Naive thymus-derived CD8-positive, alpha-beta T cell (primary cell): Measurements from ENCODE around the gene GRIN1. TPM values are rescaled to one million over a fixed set of nuclear protein-coding genes. Genes with fewer than 3 reads are reported as not detected.

Experiments
- ATAC-seq, 2 donors: fragments of 150-1000 bp; cut with Tn5 transposase in 1 of 2; sonication (Bioruptor Pico), chemical (Tn5 transposase) in 1 of 2; 1 replicate in 1 of 2; 2 replicates in 1 of 2; pipeline ENCODE4 v1.10.0; 2021; ENCODE audit warnings: mild to moderate bottlenecking in 2 of 2, moderate library complexity in 2 of 2
- POLR2A ChIA-PET: fragments of 350-600 bp; sonication (Branson Sonifier 250); formaldehyde crosslinking; loops from one replicate; lab custom pipeline; 2021; ENCODE audit warnings: antibody characterized with exemption; lab: Charles Lee
- DNase-seq, 10 donors: peaks; one replicate each; pipeline versions ENCODE4 v3.0.0 to v3.0.0-alpha.2; 2020 to 2022
- H3K27ac Mint-ChIP-seq, 10 donors: one replicate each; pipeline ENCODE4 v1.8.0; 2020 to 2022; ENCODE audit warnings: mild to moderate bottlenecking in 10 of 10, mixed read lengths in 10 of 10, moderate library complexity in 4 of 10, inconsistent platforms in 1 of 10
- H3K27me3 Mint-ChIP-seq, 5 donors: one replicate each; pipeline ENCODE4 v1.8.0; 2021 to 2022; ENCODE audit warnings: mixed read lengths in 5 of 5
- H3K36me3 Mint-ChIP-seq, 3 donors: one replicate each; pipeline ENCODE4 v1.8.0; 2020 to 2022; ENCODE audit warnings: mixed read lengths in 3 of 3, mild to moderate bottlenecking in 2 of 3, inconsistent platforms in 1 of 3
- H3K4me1 Mint-ChIP-seq, 4 donors: one replicate each; pipeline ENCODE4 v1.8.0; 2021 to 2022; ENCODE audit warnings: mixed read lengths in 4 of 4
- H3K4me3 Mint-ChIP-seq, 10 donors: one replicate each; pipeline ENCODE4 v1.8.0; 2020 to 2022; ENCODE audit warnings: mild to moderate bottlenecking in 10 of 10, mixed read lengths in 10 of 10, moderate library complexity in 6 of 10, inconsistent platforms in 1 of 10
- H3K9me3 Mint-ChIP-seq, 9 donors: one replicate each; pipeline ENCODE4 v1.8.0; 2020 to 2022; ENCODE audit warnings: mixed read lengths in 9 of 9, mild to moderate bottlenecking in 3 of 9, inconsistent platforms in 1 of 9, moderate library complexity in 1 of 9
- polyA plus RNA-seq, 3 donors: library from polyadenylated mRNA; unstranded; fragments of 300-500 nt; fragmentation: Illumina TruSeq; gene quantifications; one replicate each; pipeline ENCODE4 v1.2.3, GENCODE V29; 2021
- total RNA-seq, 8 experiments: library from RNA in 2 of 8; stranded (reverse) in 2 of 8; gene quantifications; one replicate each; pipeline ENCODE4 v1.2.3 and lab custom pipeline; 2021 to 2026

Gene GRIN1
- total and polyA plus RNA-seq, 5 experiments from 2014 or later: not detected

DNA sequence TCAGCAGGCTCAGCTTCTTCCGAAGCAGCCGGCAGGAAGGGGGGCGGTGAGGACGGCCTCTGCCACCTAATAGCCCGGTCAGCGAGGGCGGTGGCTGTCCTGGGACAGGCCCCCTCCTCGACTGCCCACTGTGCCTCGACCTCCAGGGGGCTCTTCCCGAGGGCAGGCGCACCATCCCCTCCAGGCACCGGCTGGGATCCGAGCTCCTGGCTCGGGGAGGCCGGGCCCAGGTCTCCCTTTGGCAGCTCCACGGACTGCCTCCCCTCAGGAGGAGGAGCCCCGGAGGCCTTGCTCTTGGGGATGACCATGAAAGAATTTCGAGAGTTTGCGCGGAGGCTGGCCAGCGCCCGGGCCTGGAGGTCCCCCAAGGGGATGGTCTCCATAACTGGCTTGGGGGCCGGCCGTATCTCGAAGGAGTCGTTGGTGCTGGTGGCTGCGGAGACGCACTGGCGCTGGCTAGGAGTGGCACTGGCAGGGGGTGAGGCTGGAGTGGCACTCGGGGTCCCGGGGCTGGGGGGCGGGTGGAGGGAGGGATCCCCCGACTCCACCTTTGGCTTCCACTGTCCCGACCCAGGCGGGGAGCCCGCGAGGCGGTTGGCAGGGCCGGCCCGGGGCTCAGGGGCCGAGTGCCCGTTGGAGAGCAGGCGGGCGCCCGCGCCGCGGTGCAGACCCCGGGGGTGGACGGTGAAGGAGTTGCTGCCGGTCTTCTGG lies 60.6 kb downstream of the GRIN1 start:
- peaks cover 7 to 36% (median 20%) of the 10 kb centered on the region in 4 donors for H3K4me1 Mint-ChIP-seq
- POLR2A ChIA-PET: interaction anchor here (0.5 to 11.7 kb wide), 5 partner anchors 9 to 70 kb away, joined by 3 to 135 read pairs (median 5); partner anchors contain the start of genes ANAPC2, RNF208, SSNA1 and TUBB4B
- H3K27ac Mint-ChIP-seq: peak overlapping the region in 2 of 10 donors; percentile 59 to 86

DNA sequence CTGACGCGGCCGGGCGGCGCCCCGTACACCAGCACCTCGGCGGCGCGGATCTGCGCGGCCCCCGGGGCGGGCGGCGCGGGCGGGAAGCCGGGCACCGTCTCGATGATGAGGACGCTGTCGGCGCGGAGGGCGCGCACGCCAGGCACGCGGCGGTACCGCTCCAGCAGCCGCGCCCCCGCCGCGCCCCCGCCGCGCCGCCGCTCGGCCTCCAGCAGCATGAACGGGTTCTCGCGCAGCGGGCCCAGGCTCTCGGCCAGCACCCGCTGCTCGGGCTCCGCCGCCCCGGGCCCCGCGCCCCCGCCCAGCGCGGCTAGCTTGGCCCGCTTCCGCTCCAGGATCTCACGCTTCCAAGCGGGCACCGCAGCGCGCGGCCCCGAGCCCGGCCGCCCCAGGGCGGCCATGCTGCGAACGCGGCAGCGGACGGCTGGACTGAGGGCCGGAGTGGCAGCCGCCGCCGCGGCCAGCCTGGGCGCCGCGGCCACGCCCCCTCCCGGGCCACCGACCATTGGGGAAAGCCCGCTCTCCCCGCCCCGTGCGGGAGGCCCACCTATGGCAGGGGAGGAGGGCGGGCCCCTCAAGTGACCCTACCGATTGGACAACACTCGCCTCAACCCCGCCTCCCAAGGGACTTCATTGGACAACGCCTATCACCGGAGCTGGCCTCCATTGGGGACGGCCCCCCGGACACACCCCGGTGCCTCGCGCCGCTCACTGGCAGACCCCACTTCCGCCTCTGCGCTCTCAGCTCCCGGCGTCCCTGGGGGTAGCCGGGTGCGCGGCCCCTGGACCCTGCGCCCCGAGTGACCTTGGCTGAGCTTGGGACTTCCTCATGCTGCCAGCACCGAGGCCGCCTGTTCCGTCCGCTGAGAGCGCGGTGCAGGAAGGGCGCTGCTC lies 61.6 kb downstream of the GRIN1 start, which contains the start of gene TPRN:
Gene TPRN (minus strand): TSS at position 431 of the 894 bp plus-strand sequence. CDS start 30 bp downstream, at position 401.
- Mint-ChIP-seq H3K4me1 (peaks cover 9 to 39% (median 22%) of the 10 kb centered on the region in 4 donors), H3K27me3 (no peaks in the 10 kb centered on the region), H3K4me3 (peak within 1 kb of the TSS; percentile 76 to 92 (median 85)), H3K27ac (peak within 1 kb of the TSS; percentile 48 to 90 (median 80)), H3K36me3 (no peaks in the 10 kb centered on the region), H3K9me3 (no peaks in the 10 kb centered on the region)
- DNase-seq (peak; percentile 94 to 99 (median 98)), ATAC-seq (peak; percentile 93 to 95)
- POLR2A ChIA-PET: interaction anchor here (0.6 to 11.7 kb wide), 18 partner anchors 10 to 1184 kb away, joined by 3 to 135 read pairs (median 4); partner anchors contain the start of genes ANAPC2, CYSRT1, GRIN1 and MAN1B1

More for the DNA sequence above, 60.6 kb downstream of the GRIN1 start:
- ATAC-seq (no peak), DNase-seq (no peak)
- H3K9me3 Mint-ChIP-seq: no peaks in the 10 kb centered on the region
- H3K36me3 Mint-ChIP-seq: no peaks in the 10 kb centered on the region
- peak overlapping the region; percentile 60 to 86 (median 78) for H3K4me3 Mint-ChIP-seq
- no peaks in the 10 kb centered on the region for H3K27me3 Mint-ChIP-seq

DNA sequence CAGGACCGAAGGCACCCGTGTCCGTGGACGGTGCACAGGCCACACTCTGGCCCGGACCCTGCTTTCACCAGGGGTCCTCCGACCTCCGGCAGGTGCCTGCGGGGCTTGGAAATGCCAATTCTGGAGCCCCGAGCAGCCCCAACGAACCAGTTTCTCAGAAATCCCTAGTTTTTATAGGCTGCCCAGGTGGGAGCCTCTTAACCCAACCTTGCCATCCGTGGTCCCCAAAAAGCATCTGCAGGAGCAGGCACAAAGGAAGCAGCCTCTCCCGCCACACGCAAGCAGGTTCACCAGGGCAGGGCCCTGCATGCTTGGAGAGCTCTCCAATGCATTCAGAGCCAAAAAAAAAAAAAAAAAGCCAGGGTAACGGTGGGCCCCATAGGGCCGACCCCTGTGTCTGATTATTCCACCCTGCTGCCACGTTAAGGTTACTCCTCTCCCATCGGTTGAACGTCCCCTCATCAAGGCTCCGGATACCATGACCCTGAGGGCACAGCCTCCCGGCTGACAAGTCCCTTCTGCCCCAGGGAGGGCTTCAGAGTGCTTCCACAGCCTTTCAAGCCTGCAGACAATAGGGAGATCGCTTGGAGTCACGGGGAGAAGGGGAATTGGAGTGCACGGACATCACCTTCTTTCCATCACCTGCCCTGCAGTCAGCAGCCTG lies 62.4 kb downstream of the GRIN1 start:
- Mint-ChIP-seq H3K4me1 (peaks cover 10 to 45% (median 29%) of the 10 kb centered on the region in 4 donors), H3K9me3 (no peaks in the 10 kb centered on the region), H3K27ac (peak overlapping the region; percentile 48 to 90 (median 80)), H3K4me3 (peak overlapping the region; percentile 76 to 92 (median 85)), H3K27me3 (no peaks in the 10 kb centered on the region), H3K36me3 (no peaks in the 10 kb centered on the region)
- DNase-seq (no peak), ATAC-seq (no peak)
- POLR2A ChIA-PET: interaction anchor here (0.6 to 11.7 kb wide), 19 partner anchors 11 to 1185 kb away, joined by 3 to 135 read pairs (median 4); partner anchors contain the start of genes ANAPC2, CYSRT1, GRIN1 and MAN1B1

DNA sequence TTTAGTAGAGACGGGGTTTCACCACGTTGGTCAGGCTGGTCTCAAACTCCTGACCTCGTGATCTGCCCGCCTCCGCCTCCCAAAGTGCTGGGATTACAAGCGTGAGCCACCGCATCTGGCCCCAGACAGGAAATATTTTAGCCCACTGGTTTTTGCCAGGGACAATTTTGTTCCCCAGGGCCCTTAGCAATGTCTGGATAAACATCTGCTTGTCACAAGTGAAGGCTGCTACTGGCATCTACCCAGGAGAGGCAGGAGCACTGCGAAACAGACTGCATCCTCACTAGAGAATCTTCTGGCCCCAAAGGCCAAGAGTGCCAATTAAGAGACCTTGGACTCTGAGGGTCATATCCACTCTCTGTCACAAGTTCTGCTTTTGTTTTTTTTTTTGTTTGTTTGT lies 64.0 kb downstream of the GRIN1 start:
- Mint-ChIP-seq H3K27ac (no peak overlapping the region), H3K9me3 (no peaks in the 10 kb centered on the region), H3K4me3 (peak overlapping the region in 4 of 10 donors; percentile 4 to 54 (median 32)), H3K27me3 (no peaks in the 10 kb centered on the region), H3K4me1 (peaks cover 22 to 59% (median 43%) of the 10 kb centered on the region in 4 donors), H3K36me3 (peaks cover 0 to 9% (median 0%) of the 10 kb centered on the region in 3 donors)
- DNase-seq: no peak
- no peak for ATAC-seq
- POLR2A ChIA-PET: interaction anchor here (0.7 to 11.7 kb wide), 6 partner anchors 12 to 156 kb away, joined by 3 to 135 read pairs (median 7); partner anchors contain the start of genes ANAPC2, CYSRT1, MAN1B1 and RNF208

DNA sequence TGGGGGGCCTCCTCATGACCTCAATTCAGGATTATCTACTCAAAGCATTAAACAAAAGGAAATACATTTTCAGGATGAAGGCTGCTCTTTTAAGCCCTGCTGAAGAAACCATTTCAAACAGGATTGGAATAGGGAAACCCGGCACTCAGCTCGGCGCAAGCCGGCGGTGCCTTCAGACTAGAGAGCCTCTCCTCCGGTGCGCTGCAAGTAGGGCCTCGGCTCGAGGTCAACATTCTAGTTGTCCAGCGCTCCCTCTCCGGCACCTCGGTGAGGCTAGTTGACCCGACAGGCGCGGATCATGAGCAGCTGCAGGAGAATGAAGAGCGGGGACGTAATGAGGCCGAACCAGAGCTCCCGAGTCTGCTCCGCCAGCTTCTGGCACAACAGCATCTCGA lies 65.8 kb downstream of the GRIN1 start:
- peak overlapping the region; percentile 86 to 95 (median 92) for H3K4me3 Mint-ChIP-seq
- peaks cover 22 to 57% (median 47%) of the 10 kb centered on the region in 4 donors for H3K4me1 Mint-ChIP-seq
- no peak for DNase-seq
- H3K27me3 Mint-ChIP-seq: no peaks in the 10 kb centered on the region
- POLR2A ChIA-PET: interaction anchor here (0.6 to 11.7 kb wide), 7 partner anchors 14 to 320 kb away, joined by 3 to 135 read pairs (median 5); partner anchors contain the start of genes ANAPC2, CYSRT1, MAN1B1 and RNF208
- no peaks in the 10 kb centered on the region for H3K9me3 Mint-ChIP-seq
- ATAC-seq: no peak
- peaks cover 0 to 14% (median 0%) of the 10 kb centered on the region in 3 donors for H3K36me3 Mint-ChIP-seq
- peak overlapping the region; percentile 75 to 97 (median 94) for H3K27ac Mint-ChIP-seq

DNA sequence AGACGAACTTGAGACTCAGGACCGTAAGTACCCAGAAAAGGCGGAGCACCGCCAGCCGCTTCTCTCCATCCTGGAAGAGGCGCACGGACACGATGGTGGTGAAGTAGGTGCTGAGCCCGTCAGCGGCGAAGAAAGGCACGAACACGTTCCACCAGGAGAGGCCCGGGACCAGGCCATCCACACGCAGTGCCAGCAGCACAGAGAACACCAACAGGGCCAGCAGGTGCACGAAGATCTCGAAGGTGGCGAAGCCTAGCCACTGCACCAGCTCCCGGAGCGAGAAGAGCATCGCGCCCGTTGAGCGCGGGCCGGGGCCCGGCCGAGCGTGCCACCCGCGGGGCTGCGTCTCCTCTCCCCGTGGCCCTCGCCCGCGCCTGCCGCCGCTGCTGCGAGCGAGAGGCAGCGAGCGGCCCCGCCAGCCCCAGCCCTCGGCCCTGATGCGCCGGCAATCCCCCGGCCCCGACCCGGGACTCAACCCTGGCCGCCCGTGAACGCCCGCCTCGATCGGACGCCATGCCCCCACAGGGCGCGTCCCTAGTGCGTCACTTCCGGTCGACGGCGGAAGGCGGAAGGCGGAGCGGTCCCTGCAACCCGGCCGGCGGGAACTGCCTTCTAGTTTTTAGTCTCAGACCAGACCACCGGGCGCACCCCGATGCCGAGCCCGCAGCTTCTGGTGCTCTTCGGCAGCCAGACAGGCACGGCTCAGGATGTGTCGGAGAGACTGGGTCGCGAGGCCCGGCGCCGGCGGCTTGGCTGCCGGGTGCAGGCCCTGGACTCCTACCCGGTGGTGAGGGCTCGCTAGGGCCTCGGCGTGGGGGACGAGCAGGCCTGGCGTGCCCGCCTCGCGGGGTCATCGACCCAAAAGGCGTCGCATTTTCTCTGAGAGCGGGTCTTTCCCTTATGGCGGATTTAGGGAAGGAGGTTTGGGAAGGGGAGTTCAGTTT lies 66.4 kb downstream of the GRIN1 start, which contains the start of the genes NDOR1 and TMEM203:
Gene NDOR1 (plus strand): TSS at position 575 of the 944 bp plus-strand sequence. CDS start 78 bp downstream, at position 653.
Gene TMEM203 (minus strand): TSS at position 523 of the 944 bp plus-strand sequence. CDS start 234 bp downstream, at position 289.
- DNase-seq: peak; percentile 87 to 96 (median 92)

DNA sequence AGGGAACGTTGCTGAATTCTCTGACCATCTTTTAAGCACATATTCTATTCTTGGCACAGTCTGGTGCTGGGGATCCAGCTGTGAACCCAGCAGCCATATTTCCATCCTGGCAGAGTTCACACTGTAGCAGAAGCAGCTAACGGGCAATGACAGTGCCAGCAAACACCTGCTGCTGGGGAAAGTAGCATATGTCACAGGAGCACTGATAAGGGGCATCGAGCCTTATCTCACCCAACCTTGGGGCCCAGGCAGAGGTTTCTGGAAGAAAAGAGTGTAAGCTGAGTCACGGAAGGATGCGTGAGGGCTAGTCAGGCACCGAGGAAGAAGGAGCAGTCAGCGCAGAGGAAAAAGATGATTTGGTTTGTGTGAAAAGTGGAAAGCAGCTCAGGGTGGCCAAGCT lies 67.6 kb downstream of the GRIN1 start:
- H3K4me1 Mint-ChIP-seq: peaks cover 20 to 50% (median 39%) of the 10 kb centered on the region in 4 donors
- H3K9me3 Mint-ChIP-seq: no peaks in the 10 kb centered on the region
- DNase-seq (no peak), ATAC-seq (no peak)
- H3K4me3 Mint-ChIP-seq: peak overlapping the region; percentile 79 to 95 (median 92)
- peak overlapping the region; percentile 74 to 97 (median 90) for H3K27ac Mint-ChIP-seq
- peaks cover 0 to 14% (median 0%) of the 10 kb centered on the region in 3 donors for H3K36me3 Mint-ChIP-seq
- no peaks in the 10 kb centered on the region for H3K27me3 Mint-ChIP-seq
- POLR2A ChIA-PET: interaction anchor here (1.1 to 11.7 kb wide), 3 partner anchors 16 to 77 kb away, joined by 3 to 135 read pairs (median 85); partner anchors contain the start of genes ANAPC2, CYSRT1, RNF208 and SSNA1

More for the DNA sequence above, 66.4 kb downstream of the GRIN1 start, which contains the start of the genes NDOR1 and TMEM203:
- ATAC-seq: peak; percentile 58 to 59
- peak within 1 kb of the TSS; percentile 75 to 97 (median 94) for H3K27ac Mint-ChIP-seq
- peaks cover 22 to 57% (median 47%) of the 10 kb centered on the region in 4 donors for H3K4me1 Mint-ChIP-seq
- peaks cover 0 to 14% (median 0%) of the 10 kb centered on the region in 3 donors for H3K36me3 Mint-ChIP-seq
- peak within 1 kb of the TSS; percentile 86 to 95 (median 92) for H3K4me3 Mint-ChIP-seq
- no peaks in the 10 kb centered on the region for H3K9me3 Mint-ChIP-seq
- POLR2A ChIA-PET: interaction anchor here (0.6 to 11.7 kb wide), 8 partner anchors 15 to 119 kb away, joined by 3 to 135 read pairs (median 6); partner anchors contain the start of genes ANAPC2, CYSRT1, MAN1B1 and RNF208
- H3K27me3 Mint-ChIP-seq: no peaks in the 10 kb centered on the region

DNA sequence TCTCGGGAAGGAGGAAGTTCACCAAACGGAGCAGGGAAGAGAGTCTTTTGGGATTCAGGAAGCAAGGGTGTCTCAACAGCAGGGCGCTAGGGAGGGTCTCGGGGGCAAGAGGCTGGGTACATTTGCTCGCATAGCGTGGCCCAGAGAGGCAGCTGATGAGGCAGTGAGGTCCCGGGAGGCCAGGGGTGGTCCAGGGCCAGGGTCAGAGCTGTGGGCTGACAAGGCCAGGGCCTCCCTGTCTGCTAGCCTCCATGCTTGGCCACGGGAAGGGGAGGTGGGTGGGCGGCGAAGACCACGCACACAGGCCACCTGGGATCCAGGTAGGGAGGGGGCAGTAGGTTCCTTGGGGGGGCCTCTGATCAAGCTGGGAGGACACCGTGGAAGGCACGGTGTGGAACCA lies 72.6 kb downstream of the GRIN1 start:
- POLR2A ChIA-PET: no interaction called here
- Mint-ChIP-seq H3K36me3 (peaks cover 0 to 14% (median 0%) of the 10 kb centered on the region in 3 donors), H3K4me3 (no peak overlapping the region), H3K4me1 (peaks cover 10 to 20% (median 16%) of the 10 kb centered on the region in 4 donors), H3K27ac (peak overlapping the region in 1 of 10 donors; percentile 56), H3K27me3 (no peaks in the 10 kb centered on the region), H3K9me3 (no peaks in the 10 kb centered on the region)
- no peak for DNase-seq
- ATAC-seq: no peak

DNA sequence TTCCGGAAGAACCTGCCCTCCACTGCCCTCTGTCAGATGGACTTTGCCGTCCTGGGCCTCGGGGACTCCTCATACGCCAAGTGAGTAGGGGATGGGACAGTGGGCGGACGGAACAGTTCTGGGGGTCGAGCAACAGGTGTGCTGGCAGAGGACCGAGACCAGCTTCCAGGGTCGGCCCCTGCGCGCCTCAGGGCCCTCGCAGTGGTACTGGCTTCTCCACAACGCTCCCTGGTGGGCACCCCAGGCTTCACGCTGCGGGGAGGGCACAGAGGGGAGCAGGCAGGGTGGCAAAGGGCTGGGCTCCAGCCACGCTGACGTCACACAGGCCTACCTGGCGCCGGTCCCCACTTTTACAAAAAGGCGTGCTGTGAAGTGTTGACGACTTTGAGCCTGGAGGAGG lies 73.6 kb downstream of the GRIN1 start:
- no peak for ATAC-seq
- Mint-ChIP-seq H3K4me3 (no peak overlapping the region), H3K27ac (no peak overlapping the region), H3K36me3 (peaks cover 0 to 8% (median 0%) of the 10 kb centered on the region in 3 donors), H3K9me3 (no peaks in the 10 kb centered on the region), H3K4me1 (peaks cover 1 to 10% (median 6%) of the 10 kb centered on the region in 4 donors), H3K27me3 (no peaks in the 10 kb centered on the region)
- DNase-seq: no peak
- POLR2A ChIA-PET: interaction anchor here (0.5 kb wide), 1 partner anchor 83 kb away, joined by 4 read pairs; no protein-coding TSS in a partner anchor
